Endothelial cell of umbilical vein (primary cell): ENCODE measurements around the gene SAP30L. TPM values are rescaled to one million over a fixed set of nuclear protein-coding genes. Genes with fewer than 3 reads are reported as not detected.

Experiments used
- BruUV-seq: library from RNA; stranded (reverse); fragments of 400-500 nt; replicated peaks from 2 replicates; lab custom pipeline; 2021; lab: Mats Ljungman, UMichigan
- CTCF ChIA-PET: fragments of 300-600, 350-600 bp; sonication (Branson Sonifier 250); formaldehyde crosslinking; loops from one replicate; lab custom pipeline; 2021; ENCODE audit warnings: antibody characterized with exemption, inconsistent platforms; lab: Charles Lee
- POLR2A ChIA-PET: fragments of 300-600, 350-600 bp; sonication (Branson Sonifier 250); formaldehyde crosslinking; loops from one replicate; lab custom pipeline; 2021; ENCODE audit warnings: antibody characterized with exemption, inconsistent platforms; lab: Charles Lee
- DNase-seq: peaks from one replicate; pipeline ENCODE4 v3.0.0-alpha.2; 2011; ENCODE audit warnings: low read depth, low spot score
- FAIRE-seq: peaks from 2 replicates; lab custom pipeline; 2011; peaks lifted over from hg19 to GRCh38; lab: Jason Lieb, UNC
- H2AFZ ChIP-seq: 2 replicates; pipeline ENCODE4 v1.6.0; 2012; ENCODE audit warnings: low read depth, low read length, control low read depth, inconsistent platforms
- H3K27ac ChIP-seq: 2 replicates; pipeline ENCODE4 v1.5.1; 2011; ENCODE audit warnings: low read depth, mild to moderate bottlenecking, control low read depth, low read length, moderate library complexity; ENCODE audit not compliant: insufficient read depth
- H3K27me3 ChIP-seq, 2 experiments: 2 replicates each; pipeline versions ENCODE4 v1.6.0 to v1.6.1; 2011; ENCODE audit warnings: low read length in 2 of 2, mixed read lengths in 1 of 2; ENCODE audit not compliant: control insufficient read depth in 2 of 2, insufficient read depth in 2 of 2
- H3K36me3 ChIP-seq, 2 experiments: 2 replicates in 1 of 2; 3 replicates in 1 of 2; pipeline ENCODE4 v1.5.1; 2011; ENCODE audit warnings: low read length in 2 of 2, mild to moderate bottlenecking in 1 of 2, moderate library complexity in 1 of 2; ENCODE audit not compliant: control insufficient read depth in 2 of 2, insufficient read depth in 2 of 2; ENCODE audit errors: extremely low read depth in 1 of 2
- H3K4me1 ChIP-seq: 3 replicates; pipeline ENCODE4 v1.5.1; 2011; ENCODE audit warnings: mild to moderate bottlenecking, low read length; ENCODE audit not compliant: control insufficient read depth, insufficient read depth; ENCODE audit errors: extremely low read depth
- H3K4me2 ChIP-seq: 2 replicates; pipeline ENCODE4 v1.6.1; 2011; ENCODE audit warnings: low read length, control low read depth, mixed read lengths; ENCODE audit not compliant: insufficient read depth
- H3K4me3 ChIP-seq, 3 experiments: fragments of 200-600 bp in 1 of 3; sonication (generic), shearing (Covaris generic) in 1 of 3; replicated peaks in 1 of 3; 2 replicates each; pipeline ENCODE4 v1.5.1; 2011 to 2016; ENCODE audit warnings: control low read depth in 3 of 3, low read length in 3 of 3, mild to moderate bottlenecking in 2 of 3, inconsistent platforms in 1 of 3, low read depth in 1 of 3, moderate library complexity in 1 of 3; ENCODE audit not compliant: insufficient read depth in 1 of 3
- H3K79me2 ChIP-seq: 2 replicates; pipeline ENCODE4 v1.6.0; 2012; ENCODE audit warnings: low read length, inconsistent platforms; ENCODE audit not compliant: control insufficient read depth, insufficient read depth
- H3K9ac ChIP-seq: replicated peaks from 2 replicates; pipeline ENCODE3; 2011; ENCODE audit warnings: low read length, control low read depth; ENCODE audit not compliant: insufficient read depth; ENCODE audit errors: extremely low read depth
- H3K9me1 ChIP-seq: replicated peaks from 3 replicates; pipeline ENCODE4 v1.6.0; 2011; ENCODE audit warnings: mild to moderate bottlenecking, low read length; ENCODE audit not compliant: control insufficient read depth, insufficient read depth; ENCODE audit errors: extremely low read depth
- H3K9me3 ChIP-seq: replicated peaks from 2 replicates; pipeline ENCODE4 v1.5.1; 2012; ENCODE audit warnings: low read length, inconsistent platforms; ENCODE audit not compliant: control insufficient read depth, insufficient read depth
- H4K20me1 ChIP-seq: replicated peaks from 2 replicates; pipeline ENCODE3; 2011; ENCODE audit warnings: mild to moderate bottlenecking, low read length; ENCODE audit not compliant: control insufficient read depth, insufficient read depth; ENCODE audit errors: extremely low read depth
- CTCF ChIP-seq, 2 donors: IDR thresholded peaks; 1 replicate in 1 of 2; 2 replicates in 1 of 2; pipeline ENCODE4 v1.5.1; 2011; ENCODE audit warnings: low read length in 2 of 2, mild to moderate bottlenecking in 2 of 2, moderate library complexity in 2 of 2, control low read depth in 1 of 2, inconsistent platforms in 1 of 2, low read depth in 1 of 2; ENCODE audit not compliant: insufficient read depth in 1 of 2; ENCODE audit errors: extremely low read depth in 1 of 2
- EZH2 ChIP-seq: IDR thresholded peaks from 2 replicates; pipeline ENCODE4 v1.6.1; 2012; ENCODE audit warnings: borderline replicate concordance, low read depth, mild to moderate bottlenecking, moderate library complexity, low read length, inconsistent platforms; ENCODE audit not compliant: severe bottlenecking
- FOS ChIP-seq: IDR thresholded peaks from 2 replicates; pipeline ENCODE4 v1.6.1; 2011; ENCODE audit warnings: mild to moderate bottlenecking, low read length, moderate library complexity, borderline replicate concordance; ENCODE audit not compliant: insufficient read depth
- GATA2 ChIP-seq: IDR thresholded peaks from 2 replicates; pipeline ENCODE4 v1.7.0; 2011; ENCODE audit warnings: low read depth, mild to moderate bottlenecking, moderate library complexity, mixed read lengths, low read length; ENCODE audit not compliant: insufficient read length, insufficient read depth
- JUN ChIP-seq: IDR thresholded peaks from 2 replicates; pipeline ENCODE4 v1.6.1; 2011; ENCODE audit warnings: borderline replicate concordance, low read depth; ENCODE audit not compliant: insufficient read length, insufficient read depth
- MAX ChIP-seq: IDR thresholded peaks from 2 replicates; pipeline ENCODE4 v1.6.1; 2011; ENCODE audit not compliant: insufficient read depth, insufficient read length
- POLR2A ChIP-seq: IDR thresholded peaks from 2 replicates; pipeline ENCODE4 v1.6.1; 2012; ENCODE audit warnings: low read depth, mild to moderate bottlenecking, control low read depth, low read length
- POLR2AphosphoS5 ChIP-seq: IDR thresholded peaks from 2 replicates; pipeline ENCODE4 v1.6.1; 2012; ENCODE audit warnings: low read depth, mild to moderate bottlenecking, control low read depth, low read length, moderate library complexity; ENCODE audit not compliant: insufficient read depth
- dilution Hi-C: fragments of 300-500 bp; cut with MboI; formaldehyde crosslinking; loops from one replicate; pipeline ENCODE4 v1.15.0; 2019; ENCODE audit warnings: low sequenced_read_pairs; ENCODE audit not compliant: extremely low pct_ligation_motif_present
- intact Hi-C: fragments of 100-400 bp; cut with micrococcal nuclease; formaldehyde crosslinking; loops from one replicate; pipeline ENCODE4 v1.10.0; 2022
- polyA plus RNA-seq, 4 experiments: library from polyadenylated mRNA; depleted of rRNA in 3 of 4; stranded (reverse) in 3 of 4; unstranded in 1 of 4; fragments of >200 nt; gene quantifications; 2 replicates each; pipeline versions ENCODE4 v1.2.1 to v1.2.3, GENCODE V29; 2011 to 2012; ENCODE audit warnings: missing spikeins in 1 of 4
- total RNA-seq: library from RNA; stranded (reverse); gene quantifications from 2 replicates; pipeline ENCODE4 v1.2.3, GENCODE V29; 2021

SAP30L gene
- total and polyA plus RNA-seq, 2 donors (not counting 3 experiments of a cell fraction or from before 2014, with no cell fraction given), result 18.1 to 37.8 TPM

- ChIA-PET CTCF (no interaction called here), POLR2A (no interaction called here)
- Histone ChIP-seq H4K20me1 (no peaks in the 10 kb centered on the region), H3K9me3 (no peaks in the 10 kb centered on the region), H3K4me2 (no peak overlapping the region), H3K27me3 (peaks cover 97 to 98% of the 10 kb centered on the region in 2 experiments), H3K9me1 (no peaks in the 10 kb centered on the region), H3K79me2 (no peaks in the 10 kb centered on the region), H3K27ac (no peak overlapping the region), H3K36me3 (no peaks in the 10 kb centered on the region), H3K4me1 (no peaks in the 10 kb centered on the region), H3K4me3 (no peak overlapping the region), H2AFZ (no peak overlapping the region), H3K9ac (no peak overlapping the region)
- intact Hi-C loops (no loop called here), dilution Hi-C loops (no loop called here)
- BruUV-seq, result no TSS peak
- DNase-seq, result no peak
- no peak for FAIRE-seq
- TF ChIP-seq EZH2, result peak; percentile 99
- no peak for TF ChIP-seq POLR2A
- TF ChIP-seq FOS, result no peak
- TF ChIP-seq GATA2, result no peak
- TF ChIP-seq POLR2AphosphoS5, result no peak
Observed at GRCh38 chr5:154479160-154479943, 33.6 kb downstream of the SAP30L start.

- intact Hi-C loops, result no loop called here
- Histone ChIP-seq H2AFZ (no peak overlapping the region), H3K27ac (no peak overlapping the region), H3K27me3 (peaks cover 97 to 98% of the 10 kb centered on the region in 2 experiments), H3K4me1 (no peaks in the 10 kb centered on the region), H3K9ac (no peak overlapping the region), H3K9me3 (no peaks in the 10 kb centered on the region), H3K9me1 (no peaks in the 10 kb centered on the region), H3K79me2 (no peaks in the 10 kb centered on the region), H3K4me3 (no peak overlapping the region), H3K36me3 (no peaks in the 10 kb centered on the region), H4K20me1 (no peaks in the 10 kb centered on the region), H3K4me2 (no peak overlapping the region)
- FAIRE-seq (no peak), DNase-seq (no peak)
- CTCF ChIA-PET, result no interaction called here
- dilution Hi-C loops, result no loop called here
- TF ChIP-seq FOS (no peak), CTCF (IDR thresholded peaks at IDR 0.05; ENCODE audit: extremely low read depth in 1 of 2, insufficient read depth in 1 of 2, low read depth in 1 of 2, low read length in 2 of 2) (no peak), EZH2 (peak; percentile 40), GATA2 (no peak), JUN (no peak), MAX (no peak), POLR2AphosphoS5 (no peak)
- no TSS peak for BruUV-seq
- POLR2A ChIA-PET, result no interaction called here
Observed at GRCh38 chr5:154479944-154480750, 34.4 kb downstream of the SAP30L start.
